ENCODE data around the gene GMEB2.

GMEB2 gene

GRCh38 chr20:63555661-63556381 lies 71.1 kb downstream of the GMEB2 start:
- DNase-seq: no peak

DNA sequence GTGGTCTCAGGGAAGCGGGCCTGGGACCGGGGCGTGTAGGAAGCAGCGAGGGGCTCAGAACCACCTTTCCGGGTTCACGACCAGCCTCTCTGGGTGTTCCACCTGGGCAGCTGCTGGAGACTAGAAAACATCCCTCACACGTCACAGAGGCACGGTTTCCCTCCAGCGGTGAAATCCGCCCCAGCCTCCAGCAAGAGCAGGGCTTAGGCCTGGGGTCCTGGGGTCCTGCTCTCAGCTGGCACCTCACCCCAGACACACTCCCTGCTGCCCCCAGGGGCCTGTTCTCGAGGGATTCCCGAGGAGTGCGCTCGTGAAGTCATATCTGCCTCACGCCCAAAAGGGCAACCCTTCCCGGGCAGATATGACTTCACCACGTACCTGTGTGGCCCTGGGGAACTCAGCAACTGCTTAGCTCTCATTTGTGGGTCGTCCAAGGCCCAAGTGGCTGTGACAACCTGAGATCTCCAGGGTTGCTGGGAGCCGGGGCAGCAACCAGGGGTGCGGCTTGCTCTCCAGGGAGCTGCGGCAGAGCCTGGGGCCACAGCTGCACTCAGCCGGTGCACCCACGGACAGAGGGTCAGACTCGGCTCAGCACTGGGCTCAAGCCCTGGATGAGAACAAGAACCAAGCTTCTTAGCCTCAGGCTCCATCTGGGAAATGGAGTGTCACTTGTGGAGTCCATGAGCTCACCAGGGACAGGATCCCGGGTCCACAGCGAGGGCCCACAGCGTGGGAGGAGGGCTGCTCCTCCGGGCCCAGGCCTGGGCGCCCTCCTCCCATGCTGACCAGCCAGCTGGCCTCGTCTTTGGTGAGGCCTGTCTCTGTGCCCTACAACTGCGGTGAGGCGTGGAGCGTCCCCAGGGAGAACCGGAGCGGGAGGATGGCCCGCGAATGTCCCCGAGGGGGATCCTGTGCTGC lies 72.3 kb downstream of the GMEB2 start:
- DNase-seq: no peak

GRCh38 chr20:63553933-63554290 lies 73.0 kb downstream of the GMEB2 start, which contains the start of gene FNDC11:
Gene FNDC11 (plus strand): TSS chr20:63554159. CDS start chr20:63555664, 1,505 bp downstream.
- DNase-seq: no peak

DNA sequence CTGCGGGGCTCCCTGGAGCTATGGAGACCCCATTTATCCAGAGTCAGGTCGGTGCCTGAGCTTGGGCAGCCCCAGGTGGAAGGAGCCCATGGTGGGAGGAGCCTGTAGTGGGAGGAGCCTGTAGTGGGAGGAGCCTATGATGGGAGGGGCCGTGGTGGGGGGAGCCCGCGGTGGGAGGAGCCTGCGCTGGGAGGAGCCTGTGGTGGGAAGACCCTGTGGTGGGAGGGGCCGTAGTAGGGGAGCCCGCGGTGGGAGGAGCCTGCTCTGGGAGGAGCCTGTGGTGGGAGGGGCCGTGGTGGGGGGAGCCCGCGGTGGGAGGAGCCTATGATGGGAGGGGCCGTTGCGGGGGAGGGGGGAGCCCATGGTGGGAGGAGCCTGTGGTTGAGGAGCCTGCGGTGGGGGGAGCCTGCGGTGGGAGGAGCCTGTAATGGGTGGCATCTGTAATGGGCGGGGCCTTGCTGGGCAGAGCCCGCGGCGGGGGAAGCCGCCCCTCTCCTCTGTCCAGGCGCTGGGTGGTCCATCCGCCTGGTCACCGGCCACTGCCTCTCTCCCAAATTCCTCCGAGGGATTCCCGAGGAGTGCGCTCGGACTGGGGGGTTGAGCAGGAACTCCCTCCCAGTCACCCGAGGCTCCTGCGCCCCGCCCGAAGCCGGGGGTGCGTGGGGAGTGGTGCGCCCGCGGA lies 73.5 kb downstream of the GMEB2 start:
- DNase-seq: peak; percentile 4

DNA sequence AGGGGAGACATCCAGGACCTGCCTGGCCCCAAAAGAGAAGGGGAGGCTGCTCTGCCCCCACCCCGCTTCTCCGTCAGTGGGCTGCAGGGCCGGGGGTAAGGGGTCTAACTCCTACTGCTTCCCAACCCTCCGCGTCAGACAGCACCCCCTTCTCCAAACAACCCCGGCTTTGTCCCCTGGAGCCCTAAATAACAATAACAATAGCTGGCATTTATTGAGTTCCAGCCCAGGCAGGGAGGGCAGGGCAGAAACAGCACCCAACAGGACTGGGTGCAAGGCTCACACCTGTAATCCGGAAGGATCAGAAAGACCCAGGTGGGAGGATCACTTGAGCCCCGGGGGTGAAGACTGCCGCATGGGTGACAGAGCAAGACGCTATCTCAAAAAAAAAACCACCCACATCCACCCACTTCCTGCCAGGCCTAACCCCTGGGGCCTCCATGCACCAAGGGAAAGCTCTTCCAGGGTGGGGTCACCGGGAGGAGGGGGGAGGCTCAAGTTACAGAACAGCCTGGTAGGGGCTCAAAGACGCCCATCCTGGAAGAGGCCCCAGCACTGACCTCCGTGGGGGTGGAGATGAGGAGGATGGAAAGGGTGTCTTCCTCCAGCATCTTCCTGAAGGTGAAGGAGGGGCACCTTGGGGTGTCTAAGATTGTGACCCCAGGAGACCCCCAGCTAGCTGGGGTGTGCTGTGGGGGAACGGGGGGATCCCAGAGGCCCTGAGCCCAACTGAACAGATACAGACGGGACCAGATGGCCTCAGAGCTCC lies 74.2 kb downstream of the GMEB2 start:
- no peak for DNase-seq

DNA sequence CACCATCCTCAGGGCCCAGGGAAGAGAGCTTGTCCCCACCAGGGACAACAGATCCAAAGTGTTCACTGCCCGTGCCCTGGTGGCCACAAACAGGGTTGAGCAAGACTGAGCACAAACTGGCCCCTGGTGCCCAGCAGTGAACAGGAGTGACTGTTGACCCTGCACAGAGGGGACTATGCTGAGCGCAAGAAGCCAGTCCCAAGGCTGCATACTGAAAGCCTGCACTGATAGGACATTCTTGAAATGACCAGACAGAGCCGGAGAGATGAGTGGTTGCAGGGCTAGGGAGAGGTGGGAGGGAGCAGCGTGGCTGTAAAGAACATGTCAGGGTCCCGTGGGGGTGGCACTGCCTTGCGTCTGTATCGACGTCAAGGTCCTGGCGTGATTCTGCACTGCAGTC lies 75.8 kb downstream of the GMEB2 start:
- DNase-seq: no peak

DNA sequence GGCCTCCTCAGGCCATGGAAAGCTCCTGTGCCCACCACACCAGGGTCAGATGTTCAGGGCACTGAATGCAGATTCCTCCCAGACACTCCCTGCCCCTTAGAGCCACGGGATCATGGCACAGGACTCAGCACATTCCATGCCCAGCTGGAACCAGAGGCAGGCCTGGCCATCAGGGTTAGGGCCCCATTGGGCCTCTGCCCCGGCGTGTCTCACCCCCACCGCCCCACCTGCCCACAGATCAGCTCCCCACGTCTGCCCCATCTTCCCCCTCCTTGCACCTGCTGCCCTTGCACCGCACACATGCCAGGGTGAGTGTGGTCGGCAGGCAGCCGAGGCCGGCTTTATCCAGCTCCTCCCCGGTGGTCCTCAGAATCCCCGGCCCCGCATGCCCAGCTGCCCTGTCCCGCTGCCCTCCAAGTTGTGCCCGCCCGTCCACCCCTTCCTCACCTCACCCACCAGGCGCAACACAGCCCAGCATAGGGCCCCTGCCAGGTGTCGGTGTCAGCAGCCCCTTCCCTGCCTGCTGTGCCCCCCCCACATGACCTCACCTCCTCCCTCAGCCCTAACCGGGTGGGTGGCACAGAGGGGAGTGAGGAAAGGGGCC lies 77.1 kb downstream of the GMEB2 start:
- no peak for DNase-seq

DNA sequence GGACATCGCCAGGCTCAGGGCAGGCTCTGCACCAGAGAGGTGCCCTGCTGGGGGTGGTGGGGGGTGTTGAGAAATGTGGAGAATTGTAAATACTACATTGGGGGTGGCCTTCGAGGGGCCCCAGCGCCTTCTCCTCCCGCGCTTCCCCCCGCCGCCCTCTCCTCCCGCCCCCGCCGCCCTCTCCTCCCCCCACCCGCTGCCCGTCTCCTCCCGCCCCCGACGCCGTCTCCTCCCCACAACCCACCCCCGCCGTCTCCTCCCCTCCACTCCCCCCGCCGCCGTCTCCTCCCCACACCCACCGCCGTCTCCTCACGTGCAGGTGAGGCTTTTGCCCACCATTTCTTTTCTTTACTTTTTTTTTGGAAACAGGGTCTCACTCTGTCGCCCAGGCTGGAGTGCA lies 77.9 kb downstream of the GMEB2 start:
- DNase-seq: no peak

- DNase-seq: no peak
Measured at GRCh38 chr20:63548542-63548941, 78.4 kb downstream of the GMEB2 start.

GRCh38 chr20:63547725-63548480 lies 79.0 kb downstream of the GMEB2 start, which contains the start of gene SRMS:
Gene SRMS (minus strand): TSS chr20:63547749. CDS start chr20:63547463, 286 bp downstream.
- DNase-seq: no peak

DNA sequence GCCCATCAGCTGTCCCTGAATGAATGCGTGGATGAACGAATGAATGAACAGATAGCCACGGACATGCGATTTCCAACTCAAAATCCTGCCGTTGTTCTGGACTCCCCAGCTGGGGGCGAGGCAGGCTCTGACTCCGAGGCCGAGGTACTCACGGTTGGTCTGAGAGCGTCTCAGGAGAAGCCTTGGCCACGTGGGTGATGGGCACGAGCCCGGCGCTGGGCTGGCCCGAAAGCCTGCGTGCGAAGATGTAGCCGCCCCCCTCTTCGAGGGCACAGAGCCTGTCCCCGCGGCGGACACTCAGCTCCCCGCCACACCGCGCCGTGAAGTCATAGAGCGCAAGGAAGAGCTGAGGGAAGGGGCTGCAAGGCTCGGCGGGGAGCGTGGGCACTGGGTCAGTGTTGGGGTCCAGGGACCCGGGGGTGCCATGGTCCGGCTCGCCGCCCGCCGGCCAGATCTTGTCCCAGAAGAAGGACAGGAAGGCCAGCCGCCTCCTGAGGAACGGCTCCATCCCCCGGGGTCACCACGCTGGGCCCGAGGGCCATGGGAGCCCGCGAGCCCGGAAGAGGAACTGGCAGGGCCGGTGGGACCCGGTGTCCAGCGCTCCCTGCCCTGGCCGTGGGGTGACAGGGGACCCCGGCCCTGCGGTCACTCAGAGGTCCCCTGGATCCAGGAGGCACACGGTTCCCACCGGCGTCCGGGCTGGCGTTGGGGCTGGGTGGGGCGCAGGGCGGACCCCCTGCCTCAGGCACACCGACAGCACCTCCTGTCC lies 79.8 kb downstream of the GMEB2 start:
- no peak for DNase-seq

DNA sequence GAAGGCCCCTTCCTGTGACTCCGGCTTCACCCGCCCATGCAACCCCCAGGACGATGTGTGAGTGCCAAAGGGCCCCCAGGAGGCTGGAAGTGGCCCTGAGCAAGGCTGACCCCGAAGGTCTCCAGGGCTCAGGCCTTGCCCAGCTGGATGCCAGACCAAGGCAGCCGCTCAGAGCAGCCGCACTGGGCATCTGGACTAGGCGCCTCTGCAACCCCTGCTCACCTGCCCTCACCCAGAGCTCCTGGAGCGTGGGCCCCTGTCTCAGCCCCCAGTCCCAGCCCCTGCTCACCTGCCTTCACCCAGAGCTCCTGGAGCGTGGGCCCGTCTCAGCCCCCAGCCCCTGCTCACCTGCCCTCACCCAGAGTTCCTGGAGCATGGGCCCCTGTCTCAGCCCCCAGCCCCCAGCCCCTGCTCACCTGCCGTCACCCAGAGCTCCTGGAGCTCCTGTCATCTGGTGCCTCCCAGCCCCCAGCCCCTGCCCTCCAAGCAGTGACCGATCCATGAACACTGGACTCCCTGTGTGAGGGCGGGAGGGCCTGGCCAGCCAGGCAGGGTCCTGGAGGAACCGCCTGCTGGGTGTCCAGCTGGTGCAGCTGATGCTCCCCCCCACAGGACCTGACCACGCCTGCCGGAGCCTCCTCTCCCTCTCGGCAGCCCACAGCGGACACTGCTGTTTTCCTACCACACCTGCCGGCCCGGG lies 80.5 kb downstream of the GMEB2 start:
- DNase-seq: no peak

DNA sequence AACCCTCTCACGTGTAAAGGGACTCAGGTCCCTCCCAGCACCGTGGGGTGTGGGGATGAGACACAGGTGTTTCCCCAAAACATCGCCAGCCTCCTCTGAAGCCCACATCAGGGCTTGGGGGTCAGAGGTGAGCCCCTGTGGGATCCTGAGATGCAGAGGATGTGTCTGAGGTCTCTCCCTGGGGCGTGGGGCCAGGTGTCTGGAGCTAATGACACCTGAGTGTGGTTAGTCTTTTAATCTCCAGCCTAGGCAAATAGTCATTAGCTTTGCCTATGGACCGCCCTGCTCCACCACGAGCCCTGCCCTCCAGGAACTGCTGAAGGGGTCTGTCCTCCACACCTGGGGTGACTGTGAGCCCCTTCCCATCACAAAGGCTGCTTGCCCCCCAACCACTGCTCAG lies 81.1 kb downstream of the GMEB2 start:
- no peak for DNase-seq

DNA sequence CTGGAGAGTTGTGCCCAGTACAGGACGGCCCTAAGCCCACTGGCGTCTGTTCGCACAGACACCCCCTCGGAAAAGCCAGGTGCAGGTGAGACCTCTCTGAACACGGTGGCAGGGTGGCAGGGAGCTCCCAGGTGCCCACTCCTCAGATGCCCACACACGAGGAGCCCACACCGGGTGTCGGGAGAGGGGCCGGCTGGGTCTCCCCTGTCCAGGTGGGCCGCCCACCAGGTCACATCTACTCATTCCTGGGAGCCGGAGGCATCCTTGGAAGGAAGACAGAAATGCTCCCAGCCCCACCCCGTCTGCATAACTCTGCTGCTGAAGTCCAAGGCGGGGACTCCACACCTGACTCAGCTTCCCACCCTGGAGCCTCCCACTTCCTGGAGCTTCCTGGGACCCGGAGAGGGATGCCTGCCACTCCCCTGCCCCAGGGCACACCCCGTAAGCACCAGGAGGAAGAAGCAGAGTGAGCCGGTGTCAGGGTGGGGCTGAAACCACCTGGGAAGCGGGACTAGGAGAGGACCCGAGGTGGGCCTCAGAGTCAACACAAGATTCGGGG lies 81.9 kb downstream of the GMEB2 start:
- DNase-seq: no peak

DNA sequence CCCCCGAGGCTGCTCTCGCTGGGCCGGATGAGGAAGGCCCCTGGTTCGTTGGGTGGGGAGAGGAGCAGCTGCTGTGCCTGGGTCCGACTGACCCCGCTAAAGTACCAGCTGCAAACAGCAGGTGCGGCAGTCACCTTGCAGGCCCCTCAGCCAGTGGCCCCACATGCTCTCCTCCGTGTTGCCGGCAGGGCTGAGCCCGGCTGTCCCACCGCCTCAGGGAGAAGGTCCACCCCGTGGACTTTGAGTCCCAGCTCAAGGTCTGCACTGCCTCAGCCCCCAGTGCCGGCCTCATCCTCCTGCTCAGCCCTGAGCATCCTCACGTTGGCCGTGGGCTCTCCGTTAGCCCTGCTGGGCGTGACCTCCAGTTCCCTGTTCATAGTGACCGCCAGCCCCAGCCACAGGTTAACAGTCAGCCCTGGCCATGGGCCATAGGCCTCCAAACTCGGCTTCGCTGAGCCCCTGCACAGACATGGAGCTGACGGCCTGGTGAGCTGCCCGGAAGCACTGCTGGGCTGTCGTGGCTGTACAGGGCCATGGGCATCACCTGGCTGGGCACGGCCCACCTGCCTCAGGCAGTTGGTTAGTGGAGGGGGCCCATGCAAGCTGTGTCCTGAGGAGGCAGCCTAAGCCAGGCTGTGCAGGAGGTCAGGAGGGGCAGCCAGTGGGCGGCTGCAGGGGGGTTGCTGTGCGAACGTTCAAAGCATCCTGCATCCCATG lies 82.5 kb downstream of the GMEB2 start:
- no peak for DNase-seq

DNA sequence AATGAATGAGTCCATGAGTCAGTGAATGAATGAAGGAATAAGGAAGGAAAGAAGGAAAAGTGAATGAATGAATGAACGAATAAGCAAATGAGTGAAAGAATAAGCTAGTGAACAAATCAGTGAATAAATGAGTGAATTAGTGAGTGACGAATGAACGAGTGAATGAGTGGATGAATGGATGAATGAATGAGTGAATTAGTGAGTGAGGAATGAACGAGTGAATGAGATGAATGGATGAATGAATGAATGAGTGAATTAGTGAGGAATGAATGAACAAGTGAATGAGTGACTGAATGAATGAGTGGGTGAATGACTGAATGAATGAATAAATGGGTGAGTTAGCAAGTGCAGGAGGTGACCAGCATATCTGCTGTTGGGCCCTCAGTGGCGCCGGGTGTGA lies 83.2 kb downstream of the GMEB2 start:
- DNase-seq: no peak

DNA sequence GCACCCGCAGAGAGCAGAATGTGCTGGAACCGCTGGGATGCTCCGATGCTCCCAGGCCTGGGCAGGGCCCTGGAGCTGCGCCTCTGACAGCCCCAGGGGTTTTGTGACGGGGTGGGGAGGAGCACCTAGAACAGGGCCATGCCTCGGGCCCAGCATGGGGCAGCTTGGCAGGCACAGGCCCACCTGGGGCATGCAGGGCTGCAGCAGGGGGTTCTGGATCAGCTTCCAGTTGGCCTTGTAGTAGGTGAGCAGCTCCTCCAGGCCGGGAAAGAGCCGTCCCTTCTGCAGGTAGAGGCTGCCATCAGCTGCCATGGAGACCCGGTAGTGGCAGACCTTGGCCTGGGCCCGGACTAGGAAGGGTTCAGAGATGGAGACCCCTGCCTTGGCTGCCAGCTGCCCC lies 83.8 kb downstream of the GMEB2 start:
- no peak for DNase-seq

DNA sequence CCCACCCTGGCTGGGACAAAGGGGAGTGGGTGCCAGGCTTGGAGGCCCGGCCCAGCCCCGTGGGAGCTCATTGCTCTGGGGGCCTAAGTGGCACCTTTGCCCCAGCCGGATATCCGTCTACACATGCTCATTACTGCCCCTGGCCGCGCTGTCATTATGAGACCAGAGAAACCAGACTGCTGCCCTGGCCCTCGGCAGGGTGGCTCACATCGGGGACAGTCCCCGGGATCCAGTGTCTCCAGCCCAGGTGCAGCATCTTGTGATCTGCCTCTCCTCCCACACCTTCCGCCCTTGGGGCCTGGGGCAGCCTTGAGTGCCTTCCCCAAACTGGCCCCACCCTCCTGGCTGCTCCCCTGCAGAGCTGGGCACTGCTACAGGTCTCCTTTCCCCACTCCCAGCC lies 84.2 kb downstream of the GMEB2 start:
- DNase-seq: no peak

DNA sequence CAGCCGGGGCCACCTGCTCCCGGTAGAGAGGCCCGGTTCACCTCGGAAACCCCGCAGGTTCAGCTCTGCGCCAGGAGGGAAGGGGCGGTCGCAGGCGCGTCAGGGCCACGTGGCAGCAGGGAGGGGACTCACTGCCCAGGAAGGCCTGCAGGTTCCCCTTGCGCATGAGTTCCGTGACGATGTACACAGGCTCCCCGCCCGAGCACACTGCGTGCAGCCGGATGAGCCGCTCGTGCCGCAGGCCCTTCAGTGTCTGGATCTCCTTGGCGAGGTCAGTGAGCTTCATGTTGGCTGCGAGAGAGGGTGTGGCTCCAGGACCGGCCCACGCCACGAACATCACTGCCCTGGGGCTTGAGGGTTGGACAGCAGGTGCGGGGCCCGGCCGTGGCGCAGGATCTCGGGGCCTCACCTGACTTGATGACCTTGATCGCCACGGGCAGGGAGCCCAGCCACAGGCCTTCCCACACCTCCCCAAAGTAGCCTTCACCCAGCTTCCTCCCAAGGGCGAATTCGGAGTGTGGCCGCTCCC lies 84.8 kb downstream of the GMEB2 start:
- no peak for DNase-seq

Measured in NCI-H1105 (cell line).